Prostate gland (tissue), 2 donors: Measurements from ENCODE around the gene RGS14. TPM values are rescaled to one million over a fixed set of nuclear protein-coding genes. Genes with fewer than 3 reads are reported as not detected.

Source experiments
- DNase-seq: peaks from one replicate; pipeline ENCODE4 v3.0.0-alpha.2; 2019; ENCODE audit warnings: low spot score
- H3K27ac ChIP-seq, 2 donors: fragments of 200-600 bp; sonication (generic); 2 replicates each; pipeline ENCODE4 v1.5.1; 2017 to 2019
- H3K27me3 ChIP-seq: fragments of 200-600 bp; sonication (generic); replicated peaks from 2 replicates; pipeline ENCODE4 v1.5.1; 2019; ENCODE audit not compliant: insufficient read depth
- H3K36me3 ChIP-seq, 2 donors: fragments of 200-600 bp; sonication (generic); 1 replicate in 1 of 2; 2 replicates in 1 of 2; pipeline versions ENCODE4 v1.5.1 to v1.8.1; 2017 to 2019
- H3K4me1 ChIP-seq: fragments of 200-600 bp; sonication (generic); replicated peaks from 2 replicates; pipeline ENCODE4 v1.5.1; 2019
- H3K4me3 ChIP-seq, 2 donors: fragments of 200-600 bp; sonication (generic); 2 replicates each; pipeline ENCODE4 v1.5.1; 2017 to 2019
- H3K9me3 ChIP-seq: fragments of 200-600 bp; sonication (generic); 2 replicates; pipeline ENCODE4 v1.5.1; 2017
- POLR2A ChIP-seq: fragments of 450-650 bp; IDR thresholded peaks from one replicate; pipeline ENCODE4 v1.6.1; 2016; ENCODE audit warnings: antibody characterized with exemption, mild to moderate bottlenecking
- POLR2AphosphoS5 ChIP-seq: sonication (generic); formaldehyde crosslinking; IDR thresholded peaks from one replicate; pipeline ENCODE4 v1.6.1; 2017; ENCODE audit warnings: antibody characterized with exemption
- WGBS: methylation state at CpG from one replicate; pipeline ENCODE4 v1.1.5; 2018; 5-methylcytosine and 5-hydroxymethylcytosine counted together
- intact Hi-C: fragments of 100-400 bp; cut with DNase I; formaldehyde crosslinking; loops from one replicate; pipeline ENCODE4 v1.14.2; 2022
- total RNA-seq, 2 donors: library from RNA; depleted of rRNA; stranded (reverse); fragments of >200 nt; gene quantifications; one replicate each; pipeline ENCODE4 v1.1.0, GENCODE V29; 2016
- TF ChIP-seq, protein P1 (sequence below), 4 experiments: fragments of 200-600 bp in 2 of 4; fragments of 450-650 bp in 2 of 4; sonication (generic) in 2 of 4; IDR thresholded peaks; 1 replicate in 3 of 4; 2 replicates in 1 of 4; pipeline ENCODE4 v1.5.1; 2016 to 2019; ENCODE audit warnings: antibody characterized with exemption in 4 of 4, mild to moderate bottlenecking in 2 of 4, moderate library complexity in 2 of 4

The RGS14 gene
- total RNA-seq, 2 donors from 2014 or later, result 13.3 to 24.2 TPM

GRCh38 chr5:177355868-177356168 is 1.9 kb upstream of the RGS14 start:
- H3K9me3 ChIP-seq, result no peaks in the 10 kb centered on the region
- no peak overlapping the region for H3K27ac ChIP-seq
- WGBS, result 12% methylated on average over 1 of the region's 1 CpG
- no peaks in the 10 kb centered on the region for H3K27me3 ChIP-seq
- no peak overlapping the region for H3K4me3 ChIP-seq
- H3K4me1 ChIP-seq, result no peaks in the 10 kb centered on the region
- intact Hi-C loops, result loop anchor here (5.0 kb wide), 1 partner anchor 44 kb away; the partner anchor contains the start of gene MXD3
- no peaks in the 10 kb centered on the region for H3K36me3 ChIP-seq
- DNase-seq, result no peak
- no peak for TF ChIP-seq POLR2AphosphoS5
- TF ChIP-seq, protein P1, sequence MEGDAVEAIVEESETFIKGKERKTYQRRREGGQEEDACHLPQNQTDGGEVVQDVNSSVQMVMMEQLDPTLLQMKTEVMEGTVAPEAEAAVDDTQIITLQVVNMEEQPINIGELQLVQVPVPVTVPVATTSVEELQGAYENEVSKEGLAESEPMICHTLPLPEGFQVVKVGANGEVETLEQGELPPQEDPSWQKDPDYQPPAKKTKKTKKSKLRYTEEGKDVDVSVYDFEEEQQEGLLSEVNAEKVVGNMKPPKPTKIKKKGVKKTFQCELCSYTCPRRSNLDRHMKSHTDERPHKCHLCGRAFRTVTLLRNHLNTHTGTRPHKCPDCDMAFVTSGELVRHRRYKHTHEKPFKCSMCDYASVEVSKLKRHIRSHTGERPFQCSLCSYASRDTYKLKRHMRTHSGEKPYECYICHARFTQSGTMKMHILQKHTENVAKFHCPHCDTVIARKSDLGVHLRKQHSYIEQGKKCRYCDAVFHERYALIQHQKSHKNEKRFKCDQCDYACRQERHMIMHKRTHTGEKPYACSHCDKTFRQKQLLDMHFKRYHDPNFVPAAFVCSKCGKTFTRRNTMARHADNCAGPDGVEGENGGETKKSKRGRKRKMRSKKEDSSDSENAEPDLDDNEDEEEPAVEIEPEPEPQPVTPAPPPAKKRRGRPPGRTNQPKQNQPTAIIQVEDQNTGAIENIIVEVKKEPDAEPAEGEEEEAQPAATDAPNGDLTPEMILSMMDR (IDR thresholded peaks at IDR 0.05), result no peak
- no peak for TF ChIP-seq POLR2A

GRCh38 chr5:177356746-177357145 is 978 bp upstream of the RGS14 start:
- Histone ChIP-seq H3K4me1 (no peaks in the 10 kb centered on the region), H3K36me3 (no peaks in the 10 kb centered on the region), H3K4me3 (no peak overlapping the region), H3K27ac (no peak overlapping the region), H3K27me3 (no peaks in the 10 kb centered on the region), H3K9me3 (no peaks in the 10 kb centered on the region)
- WGBS, result 80% methylated on average over 3 of the region's 3 CpGs
- TF ChIP-seq POLR2AphosphoS5 (no peak), POLR2A (no peak)
- TF ChIP-seq, protein P1 (IDR thresholded peaks at IDR 0.05), result no peak
- no peak for DNase-seq
- intact Hi-C loops, result loop anchor here (5.0 kb wide), 1 partner anchor 44 kb away; the partner anchor contains the start of gene MXD3

- no peaks in the 10 kb centered on the region for H3K9me3 ChIP-seq
- no peaks in the 10 kb centered on the region for H3K36me3 ChIP-seq
- TF ChIP-seq POLR2AphosphoS5 (no peak), POLR2A (no peak)
- TF ChIP-seq, protein P1 (IDR thresholded peaks at IDR 0.05), result no peak
- no peak overlapping the region for H3K27ac ChIP-seq
- DNase-seq, result no peak
- WGBS, result 88% methylated on average over 5 of the region's 5 CpGs
- no peak overlapping the region for H3K4me3 ChIP-seq
- intact Hi-C loops, result loop anchor here (5.0 kb wide), 1 partner anchor 45 kb away; the partner anchor contains the start of gene MXD3
- H3K27me3 ChIP-seq, result no peaks in the 10 kb centered on the region
- H3K4me1 ChIP-seq, result no peaks in the 10 kb centered on the region
Observed at GRCh38 chr5:177357146-177357458, 622 bp upstream of the RGS14 start.

- WGBS, result 44% methylated on average over 5 of the region's 5 CpGs
- Histone ChIP-seq H3K27ac (no peak overlapping the region), H3K36me3 (no peaks in the 10 kb centered on the region), H3K9me3 (no peaks in the 10 kb centered on the region), H3K4me3 (peak overlapping the region in 1 of 2 donors; percentile 24), H3K27me3 (no peaks in the 10 kb centered on the region), H3K4me1 (no peaks in the 10 kb centered on the region)
- no peak for DNase-seq
- TF ChIP-seq, protein P1 (IDR thresholded peaks at IDR 0.05), result no peak
- no peak for TF ChIP-seq POLR2AphosphoS5
- TF ChIP-seq POLR2A, result no peak
- intact Hi-C loops, result loop anchor here (5.0 kb wide), 1 partner anchor 46 kb away; the partner anchor contains the start of gene MXD3
Observed at GRCh38 chr5:177358370-177358819, 671 bp downstream of the RGS14 start.

DNA sequence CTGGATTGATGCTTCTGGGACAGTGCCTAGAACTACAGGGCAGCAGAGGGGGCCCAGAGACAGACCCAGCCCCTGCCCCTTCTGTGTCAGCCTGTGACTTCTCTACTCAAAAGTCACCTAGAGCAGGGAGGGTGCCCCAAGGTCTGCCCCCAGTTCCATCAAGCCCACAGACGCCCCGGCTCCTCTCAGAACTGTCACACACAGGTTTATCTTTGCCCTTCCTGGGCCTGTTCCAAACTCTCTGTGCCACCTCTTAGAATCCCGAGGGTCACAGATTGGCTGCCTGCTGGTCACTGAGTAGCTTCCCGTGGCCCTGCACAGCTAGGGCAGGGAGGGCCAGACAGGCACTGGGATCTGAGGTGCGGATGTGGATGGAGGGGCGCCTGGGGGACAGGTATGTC is 1.7 kb downstream of the RGS14 start:
- DNase-seq, result no peak
- no peaks in the 10 kb centered on the region for H3K9me3 ChIP-seq
- H3K4me1 ChIP-seq, result no peaks in the 10 kb centered on the region
- H3K27ac ChIP-seq, result no peak overlapping the region
- H3K36me3 ChIP-seq, result no peaks in the 10 kb centered on the region
- 82% methylated on average over 6 of the region's 6 CpGs for WGBS
- H3K4me3 ChIP-seq, result no peak overlapping the region
- H3K27me3 ChIP-seq, result no peaks in the 10 kb centered on the region
- TF ChIP-seq POLR2A (no peak), POLR2AphosphoS5 (no peak)
- TF ChIP-seq, protein P1 (IDR thresholded peaks at IDR 0.05), result no peak
- intact Hi-C loops, result loop anchor here (5.0 kb wide), 1 partner anchor 47 kb away; the partner anchor contains the start of gene MXD3
